Testis (tissue), 2 donors: ENCODE results near the gene CSMD2.

ENCODE experiments used
- CTCF ChIP-seq, 3 experiments: fragments of 450-650 bp in 2 of 3; fragments of 200-600 bp in 1 of 3; sonication (generic) in 1 of 3; IDR thresholded peaks; one replicate each; pipeline ENCODE4 v1.5.1; 2016 to 2019; ENCODE audit warnings: antibody characterized with exemption in 3 of 3, mild to moderate bottlenecking in 2 of 3, moderate library complexity in 1 of 3
- POLR2A ChIP-seq: fragments of 450-650 bp; IDR thresholded peaks from one replicate; pipeline ENCODE4 v1.6.1; 2017; ENCODE audit warnings: antibody characterized with exemption, mild to moderate bottlenecking, moderate library complexity

DNA sequence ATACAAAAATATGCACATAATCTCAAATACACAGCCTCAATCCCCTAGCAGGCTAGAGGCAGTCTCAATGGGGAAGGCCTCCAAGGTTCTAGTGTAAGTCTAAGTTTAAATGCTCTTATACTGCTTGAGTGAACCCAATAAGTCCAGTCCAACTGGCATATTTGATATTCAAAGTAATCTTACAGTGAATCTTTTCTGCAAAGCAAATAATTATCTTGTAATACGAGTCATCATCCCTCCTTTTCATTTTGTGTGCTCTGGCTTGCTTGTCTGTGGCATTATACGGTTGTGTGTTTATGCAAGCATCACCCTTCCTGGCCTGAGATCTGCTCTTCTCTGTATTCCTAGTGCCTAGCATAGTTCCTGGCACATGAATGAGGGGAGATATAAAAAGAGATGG, 468.1 kb downstream of the CSMD2 start:
- TF ChIP-seq POLR2A (no peak), CTCF (IDR thresholded peaks at IDR 0.05) (no peak)
